Measurements from ENCODE around the gene CCL18.
"Not testable (repeated sequence)": the region's sequence is repeated elsewhere in the genome, so short reads cannot be mapped to it uniquely, and the experiment has no call there.

The CCL18 gene, protein sequence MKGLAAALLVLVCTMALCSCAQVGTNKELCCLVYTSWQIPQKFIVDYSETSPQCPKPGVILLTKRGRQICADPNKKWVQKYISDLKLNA

DNA sequence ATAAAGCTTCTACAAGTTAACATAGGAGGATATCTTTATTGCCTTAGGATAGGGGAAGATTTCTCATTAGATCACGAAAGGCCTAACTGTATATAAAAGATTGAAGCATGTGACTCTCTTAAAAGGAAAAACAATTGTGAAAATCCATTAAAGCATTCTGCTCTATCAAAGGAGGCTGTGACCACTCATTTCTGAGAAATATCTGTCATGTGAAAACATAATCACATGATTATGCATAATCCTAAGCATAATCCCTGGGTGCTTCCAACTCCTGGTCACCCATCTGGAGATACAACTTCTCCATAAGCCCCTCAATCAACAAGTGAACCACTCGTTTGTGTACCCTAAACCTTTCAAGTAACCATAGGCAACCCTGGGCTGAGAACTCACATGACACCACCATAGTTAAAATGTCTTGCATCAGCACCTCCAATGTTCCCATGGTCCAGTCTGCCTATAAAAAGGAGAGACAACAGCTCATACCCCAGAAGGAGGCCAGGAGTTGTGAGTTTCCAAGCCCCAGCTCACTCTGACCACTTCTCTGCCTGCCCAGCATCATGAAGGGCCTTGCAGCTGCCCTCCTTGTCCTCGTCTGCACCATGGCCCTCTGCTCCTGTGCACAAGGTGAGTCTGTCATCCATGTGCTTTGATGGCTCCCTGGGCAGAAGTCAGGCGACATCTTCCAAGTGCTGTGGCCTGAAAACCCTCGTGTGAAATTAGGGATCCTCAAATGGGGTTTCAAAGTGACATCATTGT, at the start of gene CCL18:
CCL18 (plus strand) TSS at position 487 of the 756 bp plus-strand sequence; CDS start at position 558, 71 bp downstream.
- DNase-seq (ENCODE audit: low read depth in 2 of 3, low spot score in 1 of 3), result no peak

DNA sequence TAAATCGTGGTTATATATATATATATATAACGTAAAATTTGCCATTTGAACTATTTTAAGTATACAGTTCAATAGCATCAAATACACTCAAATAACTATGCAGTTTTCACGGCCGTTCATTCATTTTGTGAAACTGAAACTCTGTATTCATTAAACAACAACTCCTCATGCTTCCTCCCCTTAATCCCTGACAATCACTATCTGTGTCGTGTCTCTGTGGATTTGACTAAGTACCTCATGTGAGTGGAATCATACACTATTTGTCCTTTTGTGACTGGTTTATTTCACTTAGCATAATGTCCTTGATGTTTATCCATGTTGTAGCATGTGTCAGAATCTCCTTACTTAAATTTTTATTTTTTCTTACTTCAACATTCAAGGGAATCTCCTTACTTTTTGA, 49.1 kb upstream of the CCL18 start:
- DNase-seq (ENCODE audit: low read depth in 2 of 3, low spot score in 1 of 3), result no peak

GRCh38 chr17:36015895-36016294, 48.2 kb upstream of the CCL18 start:
- DNase-seq (ENCODE audit: low read depth in 2 of 3, low spot score in 1 of 3), result not testable (repeated sequence)

DNA sequence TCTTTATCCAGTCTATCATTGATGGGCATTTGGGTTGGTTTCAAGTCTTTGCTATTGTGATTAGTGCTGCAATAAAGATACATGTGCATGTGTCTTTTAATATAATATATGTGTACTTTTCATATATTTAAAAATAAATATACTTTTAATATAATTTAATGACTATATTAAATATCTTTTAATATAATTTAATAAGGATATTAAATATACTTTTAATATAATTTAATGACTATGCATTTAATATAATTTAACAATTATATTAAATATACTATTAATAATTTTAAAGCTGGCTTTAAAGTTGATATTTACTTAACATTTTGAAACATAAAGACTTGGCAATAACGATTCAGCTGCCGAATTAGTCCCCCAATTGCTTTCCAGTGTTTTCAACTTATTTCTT, 47.5 kb upstream of the CCL18 start:
- DNase-seq (ENCODE audit: low read depth in 2 of 3, low spot score in 1 of 3), result no peak

DNA sequence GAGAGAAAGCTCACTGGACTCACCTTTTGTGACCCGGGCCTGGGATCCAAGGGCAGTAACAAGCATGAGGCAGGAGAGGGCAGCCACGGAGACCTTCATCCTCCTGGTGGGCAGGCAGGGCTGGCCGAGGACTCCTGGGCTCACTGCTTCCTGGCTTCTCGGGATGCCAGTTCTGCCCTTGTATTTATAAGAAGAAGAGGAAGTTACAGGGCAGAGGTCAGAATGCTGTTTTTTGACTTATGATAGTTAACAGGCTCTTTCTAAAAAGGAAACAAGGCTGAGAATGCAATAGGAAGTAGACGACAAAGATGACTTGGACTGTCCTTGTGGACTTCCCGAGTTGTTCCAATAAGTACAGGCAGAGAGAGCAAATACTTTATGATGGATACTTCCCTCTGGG, 46.3 kb upstream of the CCL18 start, which contains the start of gene CCL23:
CCL23 (minus strand) TSS at position 174 of the 400 bp plus-strand sequence; CDS start at position 99, 75 bp downstream.
- no peak for DNase-seq (ENCODE audit: low read depth in 2 of 3, low spot score in 1 of 3)

GRCh38 chr17:36019423-36019822, 44.6 kb upstream of the CCL18 start:
- DNase-seq (ENCODE audit: low read depth in 2 of 3, low spot score in 1 of 3), result no peak

DNA sequence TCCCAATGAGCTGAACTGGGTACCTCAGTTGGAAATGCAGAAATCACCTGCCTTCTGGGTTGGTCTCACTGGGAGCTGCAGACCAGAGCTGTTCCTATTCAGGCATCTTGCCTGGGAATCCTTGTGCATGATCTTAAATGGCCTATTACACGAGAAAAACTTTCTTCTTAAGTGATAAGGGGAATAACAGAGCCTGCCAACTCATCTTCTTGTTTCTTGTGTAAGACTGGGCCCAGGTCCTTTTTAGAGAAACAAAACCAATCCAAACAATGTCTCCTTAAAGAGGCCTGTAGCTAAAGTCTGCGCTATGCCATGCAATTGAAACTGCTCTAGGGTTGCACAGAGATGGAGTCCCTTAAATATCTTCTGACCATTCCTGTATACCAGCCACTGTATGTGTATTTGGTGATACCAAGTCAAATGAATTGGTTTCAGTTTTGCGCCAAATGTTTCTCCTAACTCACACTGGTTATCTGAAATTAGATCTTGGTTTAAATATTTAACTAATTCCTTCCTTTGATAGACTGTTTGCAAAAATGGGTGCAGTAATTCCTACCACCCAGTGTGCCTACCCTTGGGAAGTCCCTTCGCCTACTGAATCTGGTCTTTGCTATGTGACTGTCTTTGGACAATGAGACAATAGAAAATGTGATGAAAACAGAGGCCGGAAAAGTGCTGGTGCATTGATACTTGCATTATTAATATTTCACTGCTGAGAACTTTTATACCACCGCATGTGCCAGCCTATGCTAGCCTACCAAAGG, 39.8 kb upstream of the CCL18 start:
- DNase-seq (ENCODE audit: low read depth in 2 of 3, low spot score in 1 of 3), result no peak

GRCh38 chr17:36027761-36028160, 36.3 kb upstream of the CCL18 start:
- DNase-seq (ENCODE audit: low read depth in 2 of 3, low spot score in 1 of 3), result no peak

GRCh38 chr17:36030956-36031355, 33.1 kb upstream of the CCL18 start:
- DNase-seq (ENCODE audit: low read depth in 2 of 3, low spot score in 1 of 3), result no peak

GRCh38 chr17:36034127-36034526, 29.9 kb upstream of the CCL18 start:
- no peak for DNase-seq (ENCODE audit: low read depth in 2 of 3, low spot score in 1 of 3)

DNA sequence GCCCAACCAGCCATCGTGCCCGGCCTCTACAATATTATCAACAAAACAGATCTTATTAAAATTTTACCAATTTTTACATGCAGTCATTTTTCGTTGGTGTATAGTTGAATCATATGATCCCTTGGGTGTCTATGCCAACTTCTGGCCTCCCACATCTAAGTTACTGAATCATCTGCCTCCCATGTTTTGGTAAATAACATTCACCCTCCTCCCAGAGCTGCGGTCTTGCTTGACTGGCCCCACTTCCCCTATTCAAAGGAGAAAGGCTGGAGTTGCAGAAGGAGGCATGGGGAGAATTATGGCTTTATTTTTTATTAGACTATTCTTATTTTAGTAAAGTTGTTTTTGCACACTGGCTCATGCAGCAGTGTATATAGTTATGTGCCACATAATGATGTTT, 27.8 kb upstream of the CCL18 start:
- no peak for DNase-seq (ENCODE audit: low read depth in 2 of 3, low spot score in 1 of 3)

DNA sequence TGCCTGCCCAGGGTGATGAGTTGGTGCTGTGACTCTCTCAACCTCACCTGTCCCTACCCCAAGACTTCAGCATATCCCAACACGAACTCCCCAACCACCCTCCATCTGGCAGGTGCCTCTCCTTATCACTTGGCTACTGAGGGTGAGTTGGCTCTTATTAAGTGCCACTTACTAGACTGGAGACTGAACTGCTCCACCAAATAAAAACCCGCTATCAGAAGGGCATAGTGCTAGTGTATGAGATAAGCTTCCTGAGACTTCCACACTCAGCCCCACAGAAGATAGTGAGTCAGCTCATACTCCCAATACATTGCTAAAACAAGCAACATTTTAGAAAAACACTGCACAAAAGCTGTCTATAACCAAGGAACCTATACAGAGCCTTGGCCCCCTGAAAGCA, 16.0 kb upstream of the CCL18 start:
- no peak for DNase-seq (ENCODE audit: low read depth in 2 of 3, low spot score in 1 of 3)

GRCh38 chr17:36049643-36050042, 14.4 kb upstream of the CCL18 start:
- DNase-seq (ENCODE audit: low read depth in 2 of 3, low spot score in 1 of 3), result no peak

DNA sequence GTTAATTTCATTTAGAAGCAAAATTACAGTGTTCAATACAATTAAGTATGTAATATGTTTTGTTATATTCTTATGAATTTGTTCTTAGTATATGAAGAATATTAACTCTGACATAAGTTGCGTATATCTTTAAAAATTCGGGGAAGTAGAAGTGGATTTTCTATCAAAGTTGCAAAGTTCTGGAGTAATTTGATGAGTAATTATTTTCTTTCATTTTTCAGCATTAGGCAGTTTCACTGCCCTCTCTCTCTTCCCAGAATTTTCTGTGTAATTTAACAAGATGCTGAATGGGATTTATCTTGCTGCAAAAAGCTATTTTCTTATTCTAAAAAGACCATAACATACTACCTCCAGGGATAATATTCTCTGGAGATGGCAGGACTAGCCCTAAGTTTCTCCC, 8.9 kb upstream of the CCL18 start:
- DNase-seq (ENCODE audit: low read depth in 2 of 3, low spot score in 1 of 3), result no peak

DNA sequence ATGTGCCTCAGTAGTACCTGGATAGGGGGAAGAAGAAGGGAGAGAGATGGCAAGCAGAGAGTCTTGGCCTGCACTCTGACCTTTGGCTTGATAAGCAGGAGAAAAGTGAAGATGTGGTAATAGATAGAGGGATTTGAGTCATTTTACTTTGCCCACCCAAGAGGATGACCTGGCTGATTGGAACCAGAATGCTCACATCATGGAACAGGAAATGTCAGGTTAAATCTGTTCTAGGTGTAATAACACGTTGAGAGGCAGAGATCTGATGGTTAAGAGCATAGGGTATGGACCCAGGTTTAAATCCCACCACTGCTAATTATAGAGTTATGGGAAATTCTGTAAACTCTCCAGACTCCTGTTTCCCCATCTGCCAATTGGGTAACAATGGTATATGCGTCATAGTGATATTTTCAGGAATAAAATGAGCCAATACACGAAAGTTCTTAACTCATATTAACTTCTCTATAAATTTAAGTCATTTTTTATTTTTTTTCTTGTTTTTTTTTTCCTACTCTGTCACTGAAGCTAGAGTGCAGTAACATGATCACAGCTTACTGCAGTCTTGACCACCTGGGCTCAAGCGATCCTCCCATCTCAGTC, 8.1 kb upstream of the CCL18 start:
- no peak for DNase-seq (ENCODE audit: low read depth in 2 of 3, low spot score in 1 of 3)

GRCh38 chr17:36057911-36058310, 6.2 kb upstream of the CCL18 start:
- DNase-seq (ENCODE audit: low read depth in 2 of 3, low spot score in 1 of 3), result no peak

DNA sequence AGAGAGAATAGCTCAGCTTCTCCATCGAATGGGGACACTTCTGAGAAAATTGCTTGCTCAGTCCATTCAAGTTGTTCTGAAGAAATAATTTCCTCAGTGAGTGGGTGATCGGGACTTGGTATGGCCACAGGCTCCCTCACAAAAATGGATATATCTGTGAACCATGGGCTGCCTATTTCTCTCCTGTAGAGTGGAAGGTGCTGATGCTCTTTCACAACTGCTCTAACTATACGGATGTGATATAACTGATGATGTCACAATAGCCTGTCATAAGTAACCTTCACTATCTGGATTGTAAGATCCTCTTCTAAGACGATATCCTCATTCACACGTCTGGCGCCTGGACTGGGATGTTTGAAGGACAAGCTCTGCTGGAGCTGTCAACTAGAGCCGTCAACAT, 4.7 kb upstream of the CCL18 start:
- no peak for DNase-seq (ENCODE audit: low read depth in 2 of 3, low spot score in 1 of 3)

DNA sequence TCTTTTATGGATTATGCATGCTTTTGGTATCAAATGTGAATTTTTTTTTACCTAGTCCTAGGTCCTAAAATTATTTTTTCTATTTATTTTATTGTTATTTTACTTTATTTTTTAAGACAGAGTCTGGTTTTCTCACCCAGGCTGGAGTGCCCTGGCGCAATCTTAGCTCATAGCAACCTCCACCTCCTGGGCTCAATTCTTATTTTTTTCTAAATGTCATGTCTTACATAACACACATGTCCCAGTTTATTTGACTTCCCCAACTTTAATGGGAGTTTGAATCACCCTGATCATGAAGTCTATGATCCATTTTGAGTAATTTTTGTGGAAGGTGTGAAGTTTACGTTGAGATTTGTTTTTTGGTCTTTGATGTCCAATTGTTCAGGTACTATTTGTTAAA, 3.3 kb upstream of the CCL18 start:
- DNase-seq (ENCODE audit: low read depth in 2 of 3, low spot score in 1 of 3), result no peak

- no peak for DNase-seq (ENCODE audit: low read depth in 2 of 3, low spot score in 1 of 3)
Observed at GRCh38 chr17:36066365-36066985, 2.4 kb downstream of the CCL18 start.

DNA sequence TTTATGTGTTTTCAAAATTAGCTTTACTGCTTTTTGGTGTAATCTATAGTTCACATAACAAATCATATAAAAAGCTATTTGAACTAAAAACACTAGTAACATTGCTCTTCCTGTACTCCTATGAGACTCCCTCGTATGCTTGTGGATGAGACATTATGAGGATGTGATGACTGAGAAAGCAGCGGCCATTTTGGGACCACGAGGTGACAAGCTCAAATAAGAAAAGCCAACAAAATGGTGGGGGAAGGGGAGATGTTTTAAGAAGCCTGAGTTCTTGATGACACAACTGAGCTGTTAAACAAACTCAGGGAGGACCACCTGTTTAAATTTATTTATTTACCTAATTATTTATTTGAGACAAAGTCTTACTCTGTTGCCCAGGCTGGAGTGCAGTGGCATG, 4.5 kb downstream of the CCL18 start:
- DNase-seq (ENCODE audit: low read depth in 2 of 3, low spot score in 1 of 3), result no peak

DNA sequence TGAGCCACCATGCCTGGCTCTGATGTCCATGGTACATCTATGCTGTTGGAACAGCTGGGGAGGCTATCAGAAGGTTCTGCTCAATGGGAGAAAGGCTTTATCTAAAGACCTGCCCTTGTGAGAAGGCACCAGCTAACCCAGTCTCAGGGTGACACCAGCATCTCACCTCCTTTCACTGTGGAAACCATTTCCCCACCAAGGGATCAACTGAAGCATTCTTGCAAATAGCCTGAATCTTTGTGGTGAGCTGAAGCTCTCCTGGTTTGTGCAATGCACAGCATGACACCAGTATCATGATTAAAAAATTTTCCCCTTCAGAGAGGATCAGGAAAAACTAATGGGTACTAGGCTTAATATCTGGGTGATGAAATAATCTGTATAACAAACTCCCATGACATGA, 5.1 kb downstream of the CCL18 start:
- no peak for DNase-seq (ENCODE audit: low read depth in 2 of 3, low spot score in 1 of 3)

All from stimulated activated CD4-positive, alpha-beta T cell treated with anti-CD3 and anti-CD28 coated beads, Interleukin-12 subunit alpha, Interleukin-12 subunit beta, amount 100 ng/mL, for 48 hours (primary cell).